ENCODE data around the gene SNRPA. TPM values are rescaled to one million over a fixed set of nuclear protein-coding genes. Genes with fewer than 3 reads are reported as not detected.

SNRPA gene
- total and polyA plus RNA-seq, 2 of the 13 experiments (the other 11 are each of a cell fraction or from before 2014, with no cell fraction given): 59.6 to 162 TPM

DNA sequence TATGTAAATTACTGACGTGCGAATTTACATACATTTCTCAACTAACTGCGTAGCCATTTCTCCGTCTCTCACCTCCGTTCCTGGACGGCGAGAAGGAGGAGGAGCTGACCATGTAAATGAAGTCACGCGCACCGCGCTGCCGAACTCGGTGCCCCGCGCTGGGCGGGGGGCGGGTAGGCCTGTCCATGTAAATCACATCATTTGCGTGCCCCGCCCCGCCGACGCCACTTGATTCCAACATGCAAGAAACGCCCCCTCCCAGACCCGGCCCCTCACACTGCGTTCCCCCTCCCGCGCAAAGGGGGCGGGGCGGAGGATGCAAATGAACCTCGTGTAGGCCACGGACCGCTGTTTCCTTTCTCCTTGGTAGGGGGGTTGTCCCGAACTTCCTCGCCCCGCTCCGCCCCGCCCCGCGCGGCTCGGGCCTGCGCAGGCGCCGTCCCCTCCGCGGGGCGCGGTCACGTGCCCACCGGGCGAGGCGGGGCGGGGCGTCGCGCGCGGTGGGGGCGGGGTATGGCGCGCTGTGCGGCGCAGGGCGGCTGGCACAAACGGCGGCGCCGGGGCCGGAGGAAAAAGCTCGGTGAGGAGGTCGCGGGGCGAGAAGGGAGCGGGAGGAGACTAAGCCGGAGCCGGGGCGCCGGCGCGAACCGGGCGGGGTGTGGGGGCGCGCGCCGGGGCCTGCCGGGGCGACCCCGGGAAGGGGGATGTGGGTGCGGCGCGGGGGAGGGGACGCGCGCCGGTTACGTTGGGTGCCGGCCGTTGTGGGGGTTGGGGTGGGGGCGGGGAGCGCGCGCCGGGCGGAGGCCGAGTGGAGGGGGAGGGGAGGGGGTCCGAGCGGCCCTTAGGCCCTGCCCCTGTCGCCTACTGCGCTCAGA is 47.9 kb downstream of the SNRPA start, which contains the start of gene EGLN2 (continued):
- TF ChIP-seq, protein P1, sequence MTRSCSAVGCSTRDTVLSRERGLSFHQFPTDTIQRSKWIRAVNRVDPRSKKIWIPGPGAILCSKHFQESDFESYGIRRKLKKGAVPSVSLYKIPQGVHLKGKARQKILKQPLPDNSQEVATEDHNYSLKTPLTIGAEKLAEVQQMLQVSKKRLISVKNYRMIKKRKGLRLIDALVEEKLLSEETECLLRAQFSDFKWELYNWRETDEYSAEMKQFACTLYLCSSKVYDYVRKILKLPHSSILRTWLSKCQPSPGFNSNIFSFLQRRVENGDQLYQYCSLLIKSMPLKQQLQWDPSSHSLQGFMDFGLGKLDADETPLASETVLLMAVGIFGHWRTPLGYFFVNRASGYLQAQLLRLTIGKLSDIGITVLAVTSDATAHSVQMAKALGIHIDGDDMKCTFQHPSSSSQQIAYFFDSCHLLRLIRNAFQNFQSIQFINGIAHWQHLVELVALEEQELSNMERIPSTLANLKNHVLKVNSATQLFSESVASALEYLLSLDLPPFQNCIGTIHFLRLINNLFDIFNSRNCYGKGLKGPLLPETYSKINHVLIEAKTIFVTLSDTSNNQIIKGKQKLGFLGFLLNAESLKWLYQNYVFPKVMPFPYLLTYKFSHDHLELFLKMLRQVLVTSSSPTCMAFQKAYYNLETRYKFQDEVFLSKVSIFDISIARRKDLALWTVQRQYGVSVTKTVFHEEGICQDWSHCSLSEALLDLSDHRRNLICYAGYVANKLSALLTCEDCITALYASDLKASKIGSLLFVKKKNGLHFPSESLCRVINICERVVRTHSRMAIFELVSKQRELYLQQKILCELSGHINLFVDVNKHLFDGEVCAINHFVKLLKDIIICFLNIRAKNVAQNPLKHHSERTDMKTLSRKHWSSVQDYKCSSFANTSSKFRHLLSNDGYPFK (CRISPR knock-in tag; IDR thresholded peaks at IDR 0.05; ENCODE audit: borderline replicate concordance): 0 out of 2 replicates have a peak, but pooled peaks have one; percentile 6
- TF ChIP-seq, protein P2, sequence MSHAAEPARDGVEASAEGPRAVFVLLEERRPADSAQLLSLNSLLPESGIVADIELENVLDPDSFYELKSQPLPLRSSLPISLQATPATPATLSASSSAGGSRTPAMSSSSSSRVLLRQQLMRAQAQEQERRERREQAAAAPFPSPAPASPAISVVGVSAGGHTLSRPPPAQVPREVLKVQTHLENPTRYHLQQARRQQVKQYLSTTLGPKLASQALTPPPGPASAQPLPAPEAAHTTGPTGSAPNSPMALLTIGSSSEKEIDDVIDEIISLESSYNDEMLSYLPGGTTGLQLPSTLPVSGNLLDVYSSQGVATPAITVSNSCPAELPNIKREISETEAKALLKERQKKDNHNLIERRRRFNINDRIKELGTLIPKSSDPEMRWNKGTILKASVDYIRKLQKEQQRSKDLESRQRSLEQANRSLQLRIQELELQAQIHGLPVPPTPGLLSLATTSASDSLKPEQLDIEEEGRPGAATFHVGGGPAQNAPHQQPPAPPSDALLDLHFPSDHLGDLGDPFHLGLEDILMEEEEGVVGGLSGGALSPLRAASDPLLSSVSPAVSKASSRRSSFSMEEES (CRISPR knock-in tag; IDR thresholded peaks at IDR 0.05): peak; percentile 79; the same call in 1 of the 2 replicates
- TF ChIP-seq ZNF235 (CRISPR knock-in tag; IDR thresholded peaks at IDR 0.05; ENCODE audit: borderline replicate concordance) (no peak), HOXA5 (CRISPR knock-in tag; IDR thresholded peaks at IDR 0.05) (no peak), FOXA3 (CRISPR knock-in tag; IDR thresholded peaks at IDR 0.05) (0 out of 2 replicates have a peak, but pooled peaks have one; percentile 21), ARNTL (CRISPR knock-in tag; IDR thresholded peaks at IDR 0.05) (peak; percentile 59), SMC3 (IDR thresholded peaks at IDR 0.05; ENCODE audit: low read length) (no peak), HNRNPLL (IDR thresholded peaks at IDR 0.05; ENCODE audit: low read depth, low read length, poor library complexity, severe bottlenecking) (peak; percentile 78)
- TF ChIP-seq, protein P3, sequence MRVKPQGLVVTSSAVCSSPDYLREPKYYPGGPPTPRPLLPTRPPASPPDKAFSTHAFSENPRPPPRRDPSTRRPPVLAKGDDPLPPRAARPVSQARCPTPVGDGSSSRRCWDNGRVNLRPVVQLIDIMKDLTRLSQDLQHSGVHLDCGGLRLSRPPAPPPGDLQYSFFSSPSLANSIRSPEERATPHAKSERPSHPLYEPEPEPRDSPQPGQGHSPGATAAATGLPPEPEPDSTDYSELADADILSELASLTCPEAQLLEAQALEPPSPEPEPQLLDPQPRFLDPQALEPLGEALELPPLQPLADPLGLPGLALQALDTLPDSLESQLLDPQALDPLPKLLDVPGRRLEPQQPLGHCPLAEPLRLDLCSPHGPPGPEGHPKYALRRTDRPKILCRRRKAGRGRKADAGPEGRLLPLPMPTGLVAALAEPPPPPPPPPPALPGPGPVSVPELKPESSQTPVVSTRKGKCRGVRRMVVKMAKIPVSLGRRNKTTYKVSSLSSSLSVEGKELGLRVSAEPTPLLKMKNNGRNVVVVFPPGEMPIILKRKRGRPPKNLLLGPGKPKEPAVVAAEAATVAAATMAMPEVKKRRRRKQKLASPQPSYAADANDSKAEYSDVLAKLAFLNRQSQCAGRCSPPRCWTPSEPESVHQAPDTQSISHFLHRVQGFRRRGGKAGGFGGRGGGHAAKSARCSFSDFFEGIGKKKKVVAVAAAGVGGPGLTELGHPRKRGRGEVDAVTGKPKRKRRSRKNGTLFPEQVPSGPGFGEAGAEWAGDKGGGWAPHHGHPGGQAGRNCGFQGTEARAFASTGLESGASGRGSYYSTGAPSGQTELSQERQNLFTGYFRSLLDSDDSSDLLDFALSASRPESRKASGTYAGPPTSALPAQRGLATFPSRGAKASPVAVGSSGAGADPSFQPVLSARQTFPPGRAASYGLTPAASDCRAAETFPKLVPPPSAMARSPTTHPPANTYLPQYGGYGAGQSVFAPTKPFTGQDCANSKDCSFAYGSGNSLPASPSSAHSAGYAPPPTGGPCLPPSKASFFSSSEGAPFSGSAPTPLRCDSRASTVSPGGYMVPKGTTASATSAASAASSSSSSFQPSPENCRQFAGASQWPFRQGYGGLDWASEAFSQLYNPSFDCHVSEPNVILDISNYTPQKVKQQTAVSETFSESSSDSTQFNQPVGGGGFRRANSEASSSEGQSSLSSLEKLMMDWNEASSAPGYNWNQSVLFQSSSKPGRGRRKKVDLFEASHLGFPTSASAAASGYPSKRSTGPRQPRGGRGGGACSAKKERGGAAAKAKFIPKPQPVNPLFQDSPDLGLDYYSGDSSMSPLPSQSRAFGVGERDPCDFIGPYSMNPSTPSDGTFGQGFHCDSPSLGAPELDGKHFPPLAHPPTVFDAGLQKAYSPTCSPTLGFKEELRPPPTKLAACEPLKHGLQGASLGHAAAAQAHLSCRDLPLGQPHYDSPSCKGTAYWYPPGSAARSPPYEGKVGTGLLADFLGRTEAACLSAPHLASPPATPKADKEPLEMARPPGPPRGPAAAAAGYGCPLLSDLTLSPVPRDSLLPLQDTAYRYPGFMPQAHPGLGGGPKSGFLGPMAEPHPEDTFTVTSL (CRISPR knock-in tag; IDR thresholded peaks at IDR 0.05; ENCODE audit: borderline replicate concordance): no peak
- TF ChIP-seq, protein P4, sequence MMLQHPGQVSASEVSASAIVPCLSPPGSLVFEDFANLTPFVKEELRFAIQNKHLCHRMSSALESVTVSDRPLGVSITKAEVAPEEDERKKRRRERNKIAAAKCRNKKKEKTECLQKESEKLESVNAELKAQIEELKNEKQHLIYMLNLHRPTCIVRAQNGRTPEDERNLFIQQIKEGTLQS (CRISPR knock-in tag; IDR thresholded peaks at IDR 0.05): no peak

Data from HepG2 (cell line).